HUES64 (cell line): ENCODE data around the gene IRS2.

Experiments used
- H3K27ac ChIP-seq: 2 replicates; pipeline ENCODE4 v1.7.0; 2013; ENCODE audit warnings: low read depth, low read length, inconsistent platforms
- H3K27me3 ChIP-seq: 2 replicates; pipeline ENCODE4 v1.6.1; 2013; ENCODE audit warnings: mild to moderate bottlenecking, low read length; ENCODE audit not compliant: insufficient read depth
- H3K36me3 ChIP-seq: 2 replicates; pipeline ENCODE4 v1.6.1; 2013; ENCODE audit warnings: mild to moderate bottlenecking, low read length; ENCODE audit not compliant: insufficient read depth
- H3K4me1 ChIP-seq: 2 replicates; pipeline ENCODE4 v1.6.1; 2013; ENCODE audit warnings: mild to moderate bottlenecking, low read length, moderate library complexity; ENCODE audit not compliant: insufficient read depth
- H3K4me3 ChIP-seq: 2 replicates; pipeline ENCODE4 v1.5.1; 2013; ENCODE audit warnings: mild to moderate bottlenecking, low read length, moderate library complexity
- H3K9ac ChIP-seq: 2 replicates; pipeline ENCODE4 v1.6.1; 2013; ENCODE audit warnings: mild to moderate bottlenecking, low read depth, low read length
- H3K9me3 ChIP-seq: 2 replicates; pipeline ENCODE4 v1.6.1; 2013; ENCODE audit warnings: low read depth, low read length; ENCODE audit not compliant: insufficient read depth
- WGBS: fragments of 150-250, 120-280 bp; methylation state at CpG from one replicate; pipeline ENCODE4 v1.1.7; 2013; ENCODE audit warnings: missing lambda C conversion rate; 5-methylcytosine and 5-hydroxymethylcytosine counted together

Gene IRS2

GRCh38 chr13:109817591-109818535 is 31.5 kb upstream of the IRS2 start:
- H3K9ac ChIP-seq = no peak overlapping the region

GRCh38 chr13:109816808-109817203 is 30.4 kb upstream of the IRS2 start:
- no peak overlapping the region for H3K4me3 ChIP-seq
- H3K4me1 ChIP-seq = peaks cover 9% of the 10 kb centered on the region
- no peak overlapping the region for H3K9ac ChIP-seq
- H3K27ac ChIP-seq = peak overlapping the region; percentile 30; the same call in 1 of the 2 replicates
- WGBS = 72% methylated on average over 4 of the region's 4 CpGs
- H3K27me3 ChIP-seq = no peaks in the 10 kb centered on the region
- H3K9me3 ChIP-seq = no peaks in the 10 kb centered on the region
- no peaks in the 10 kb centered on the region for H3K36me3 ChIP-seq

More at GRCh38 chr13:109817591-109818535, 31.5 kb upstream of the IRS2 start:
- Histone ChIP-seq H3K4me1 (peaks cover 9% of the 10 kb centered on the region), H3K4me3 (no peak overlapping the region), H3K9me3 (no peaks in the 10 kb centered on the region), H3K27me3 (no peaks in the 10 kb centered on the region), H3K36me3 (no peaks in the 10 kb centered on the region), H3K27ac (no peak overlapping the region)
- 72% methylated on average over 9 of the region's 9 CpGs for WGBS

GRCh38 chr13:109816112-109816807 is 29.9 kb upstream of the IRS2 start:
- Histone ChIP-seq H3K36me3 (no peaks in the 10 kb centered on the region), H3K27ac (no peak overlapping the region), H3K9me3 (no peaks in the 10 kb centered on the region), H3K9ac (no peak overlapping the region), H3K4me3 (no peak overlapping the region), H3K4me1 (peaks cover 9% of the 10 kb centered on the region), H3K27me3 (no peaks in the 10 kb centered on the region)
- WGBS = 84% methylated on average over 5 of the region's 5 CpGs

- Histone ChIP-seq H3K36me3 (no peaks in the 10 kb centered on the region), H3K27ac (no peak overlapping the region), H3K27me3 (no peaks in the 10 kb centered on the region), H3K9me3 (no peaks in the 10 kb centered on the region), H3K4me3 (no peak overlapping the region), H3K4me1 (peaks cover 9% of the 10 kb centered on the region), H3K9ac (no peak overlapping the region)
- WGBS = 94% methylated on average over 5 of the region's 5 CpGs
Measured at GRCh38 chr13:109815651-109816050, 29.3 kb upstream of the IRS2 start.

GRCh38 chr13:109813663-109814062 is 27.3 kb upstream of the IRS2 start:
- Histone ChIP-seq H3K27ac (no peak overlapping the region), H3K36me3 (no peaks in the 10 kb centered on the region), H3K9ac (no peak overlapping the region)

GRCh38 chr13:109812382-109812781 is 26.0 kb upstream of the IRS2 start:
- H3K27me3 ChIP-seq = no peaks in the 10 kb centered on the region
- H3K4me1 ChIP-seq = peaks cover 9% of the 10 kb centered on the region
- H3K36me3 ChIP-seq = no peaks in the 10 kb centered on the region
- 83% methylated on average over 4 of the region's 8 CpGs for WGBS
- no peak overlapping the region for H3K9ac ChIP-seq
- no peak overlapping the region for H3K27ac ChIP-seq
- no peak overlapping the region for H3K4me3 ChIP-seq
- H3K9me3 ChIP-seq = no peaks in the 10 kb centered on the region

More at GRCh38 chr13:109813663-109814062, 27.3 kb upstream of the IRS2 start:
- no peaks in the 10 kb centered on the region for H3K27me3 ChIP-seq
- H3K4me3 ChIP-seq = no peak overlapping the region
- peaks cover 9% of the 10 kb centered on the region for H3K4me1 ChIP-seq
- no peaks in the 10 kb centered on the region for H3K9me3 ChIP-seq

GRCh38 chr13:109810761-109811510 is 24.6 kb upstream of the IRS2 start:
- no peaks in the 10 kb centered on the region for H3K4me1 ChIP-seq
- no peaks in the 10 kb centered on the region for H3K27me3 ChIP-seq
- WGBS = 88% methylated on average over 19 of the region's 19 CpGs
- no peaks in the 10 kb centered on the region for H3K9me3 ChIP-seq
- H3K36me3 ChIP-seq = no peaks in the 10 kb centered on the region
- H3K27ac ChIP-seq = no peak overlapping the region
- no peak overlapping the region for H3K9ac ChIP-seq
- H3K4me3 ChIP-seq = no peak overlapping the region

- no peaks in the 10 kb centered on the region for H3K9me3 ChIP-seq
- no peak overlapping the region for H3K27ac ChIP-seq
- 92% methylated on average over 14 of the region's 14 CpGs for WGBS
- no peak overlapping the region for H3K9ac ChIP-seq
- H3K4me1 ChIP-seq = no peaks in the 10 kb centered on the region
- no peaks in the 10 kb centered on the region for H3K27me3 ChIP-seq
- H3K36me3 ChIP-seq = no peaks in the 10 kb centered on the region
- no peak overlapping the region for H3K4me3 ChIP-seq
Measured at GRCh38 chr13:109809216-109809932, 23.0 kb upstream of the IRS2 start.

- no peaks in the 10 kb centered on the region for H3K9me3 ChIP-seq
- no peak overlapping the region for H3K9ac ChIP-seq
- H3K27me3 ChIP-seq = no peaks in the 10 kb centered on the region
- 0 out of 2 replicates have a peak, but pooled peaks cover 3% of the 10 kb centered on the region for H3K4me1 ChIP-seq
- H3K27ac ChIP-seq = no peak overlapping the region
- H3K36me3 ChIP-seq = no peaks in the 10 kb centered on the region
- H3K4me3 ChIP-seq = no peak overlapping the region
- WGBS = 96% methylated on average over 3 of the region's 3 CpGs
Measured at GRCh38 chr13:109807345-109807744, 21.0 kb upstream of the IRS2 start.

GRCh38 chr13:109804654-109805053 is 18.3 kb upstream of the IRS2 start:
- Histone ChIP-seq H3K4me1 (0 out of 2 replicates have a peak, but pooled peaks cover 3% of the 10 kb centered on the region), H3K27ac (no peak overlapping the region)
- 80% methylated on average over 9 of the region's 9 CpGs for WGBS

More at GRCh38 chr13:109804654-109805053, 18.3 kb upstream of the IRS2 start:
- no peaks in the 10 kb centered on the region for H3K36me3 ChIP-seq
- no peaks in the 10 kb centered on the region for H3K27me3 ChIP-seq
- no peaks in the 10 kb centered on the region for H3K9me3 ChIP-seq
- no peak overlapping the region for H3K9ac ChIP-seq
- no peak overlapping the region for H3K4me3 ChIP-seq
